ENCODE results near the gene RFX7. TPM values are rescaled to one million over a fixed set of nuclear protein-coding genes. Genes with fewer than 3 reads are reported as not detected.

RFX7 gene
- total RNA-seq, 1 experiment from 2014 or later = 43.4 TPM

DNA sequence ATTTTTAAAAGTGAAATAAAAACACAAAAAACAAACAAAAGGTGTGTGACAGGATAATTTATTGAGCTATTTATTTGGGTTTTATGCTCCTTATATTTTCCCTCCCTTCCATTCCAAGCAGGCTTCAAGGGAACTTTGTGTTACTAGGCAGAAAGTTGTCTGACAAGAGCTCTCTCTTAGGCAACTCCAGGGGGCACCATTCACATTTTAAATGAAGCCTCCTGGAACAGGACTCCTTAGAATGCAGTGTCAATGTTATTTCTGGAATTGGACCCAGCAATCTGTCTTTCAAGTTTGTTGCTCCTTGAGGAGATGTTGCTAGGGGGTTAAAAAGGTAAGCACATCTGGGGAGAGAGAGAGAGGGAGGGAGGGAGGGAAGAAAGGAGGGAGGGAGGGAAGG, 5.4 kb upstream of the RFX7 start:
- no peaks in the 10 kb centered on the region for H3K79me2 ChIP-seq (ENCODE audit: insufficient read depth, low read length)

More for the DNA sequence above, 5.4 kb upstream of the RFX7 start:
- no peak overlapping the region for H3K4me3 Mint-ChIP-seq
- H3K79me1 ChIP-seq (ENCODE audit: insufficient read depth, low read depth, low read length, poor library complexity, severe bottlenecking) = no peaks in the 10 kb centered on the region
- no peak overlapping the region for H3K23ac ChIP-seq (ENCODE audit: insufficient read length, low read depth, low read length)
- peaks cover 28 to 38% of the 10 kb centered on the region in 2 experiments for H3K4me1 Mint-ChIP-seq
- H3K9ac ChIP-seq (ENCODE audit: extremely low read depth, insufficient read length, low read length) = no peak overlapping the region
- H3K27me3 Mint-ChIP-seq (ENCODE audit: low read depth) = no peaks in the 10 kb centered on the region
- no peaks in the 10 kb centered on the region for H4K20me1 ChIP-seq (ENCODE audit: control insufficient read depth, insufficient read depth, insufficient read length)
- H3K18ac ChIP-seq (ENCODE audit: insufficient read length, low read depth, low read length) = no peak overlapping the region
- H3K56ac ChIP-seq (ENCODE audit: insufficient read length, low read depth, low read length) = no peak overlapping the region
- H4K8ac ChIP-seq (replicated peaks; ENCODE audit: insufficient read length, low read depth, low read length) = no peak overlapping the region
- no peaks in the 10 kb centered on the region for H3K9me3 ChIP-seq (ENCODE audit: control insufficient read depth, low read depth, low read length)
- no peak overlapping the region for H3K4ac ChIP-seq (ENCODE audit: low read depth, low read length)
- no peak overlapping the region for H2AFZ ChIP-seq (ENCODE audit: low read length)
- no peak overlapping the region for H2BK5ac ChIP-seq (ENCODE audit: insufficient read length, low read length)
- TF ChIP-seq, protein P1, sequence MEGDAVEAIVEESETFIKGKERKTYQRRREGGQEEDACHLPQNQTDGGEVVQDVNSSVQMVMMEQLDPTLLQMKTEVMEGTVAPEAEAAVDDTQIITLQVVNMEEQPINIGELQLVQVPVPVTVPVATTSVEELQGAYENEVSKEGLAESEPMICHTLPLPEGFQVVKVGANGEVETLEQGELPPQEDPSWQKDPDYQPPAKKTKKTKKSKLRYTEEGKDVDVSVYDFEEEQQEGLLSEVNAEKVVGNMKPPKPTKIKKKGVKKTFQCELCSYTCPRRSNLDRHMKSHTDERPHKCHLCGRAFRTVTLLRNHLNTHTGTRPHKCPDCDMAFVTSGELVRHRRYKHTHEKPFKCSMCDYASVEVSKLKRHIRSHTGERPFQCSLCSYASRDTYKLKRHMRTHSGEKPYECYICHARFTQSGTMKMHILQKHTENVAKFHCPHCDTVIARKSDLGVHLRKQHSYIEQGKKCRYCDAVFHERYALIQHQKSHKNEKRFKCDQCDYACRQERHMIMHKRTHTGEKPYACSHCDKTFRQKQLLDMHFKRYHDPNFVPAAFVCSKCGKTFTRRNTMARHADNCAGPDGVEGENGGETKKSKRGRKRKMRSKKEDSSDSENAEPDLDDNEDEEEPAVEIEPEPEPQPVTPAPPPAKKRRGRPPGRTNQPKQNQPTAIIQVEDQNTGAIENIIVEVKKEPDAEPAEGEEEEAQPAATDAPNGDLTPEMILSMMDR (conservative IDR thresholded peaks at IDR 0.05) = peak; percentile 69
- H3K9me3 Mint-ChIP-seq = no peaks in the 10 kb centered on the region
- no peaks in the 10 kb centered on the region for H3K36me3 Mint-ChIP-seq (ENCODE audit: insufficient read depth in 1 of 3, low read depth in 3 of 3)
- H4K91ac ChIP-seq (ENCODE audit: insufficient read length, low read depth, low read length) = no peak overlapping the region
- no peak overlapping the region for H3K27ac Mint-ChIP-seq
- peaks cover 3% of the 10 kb centered on the region for H3K23me2 ChIP-seq (ENCODE audit: insufficient read length, low read depth, low read length, poor library complexity, severe bottlenecking)
- H4K5ac ChIP-seq (ENCODE audit: insufficient read length, low read depth, low read length) = no peak overlapping the region
- H3K14ac ChIP-seq (ENCODE audit: insufficient read depth, low read length) = no peak overlapping the region
- H2BK120ac ChIP-seq (ENCODE audit: low read depth, low read length, poor library complexity, severe bottlenecking) = no peak overlapping the region
- DNase-seq = peak; percentile 49
- H3K4me1 ChIP-seq (ENCODE audit: insufficient read depth, low read length) = peaks cover 3% of the 10 kb centered on the region; the same call in 1 of the 2 replicates
- H2BK12ac ChIP-seq (ENCODE audit: insufficient read length, low read depth, low read length) = no peak overlapping the region
- no peak overlapping the region for H2AK5ac ChIP-seq (ENCODE audit: insufficient read length, low read length)
- H3T11ph ChIP-seq (ENCODE audit: low read length) = no peak overlapping the region
- no peak overlapping the region for H2BK20ac ChIP-seq (ENCODE audit: low read depth, low read length, poor library complexity, severe bottlenecking)
- no peak overlapping the region for H3K4me2 ChIP-seq (ENCODE audit: insufficient read depth, insufficient read length, low read length)
- no peak overlapping the region for H3K27ac ChIP-seq (ENCODE audit: insufficient read length, low read depth, low read length)
- H2BK15ac ChIP-seq (ENCODE audit: low read depth, low read length) = no peak overlapping the region
- no peaks in the 10 kb centered on the region for H3K27me3 ChIP-seq (ENCODE audit: insufficient read depth, low read length)

Data from H9 (cell line).